NCI-H748 treated with DMSO at 0.1 percent for 48 hours (cell line): ENCODE measurements around the gene TAF1D.
"Not testable (repeated sequence)": the region's sequence is repeated elsewhere in the genome, so short reads cannot be mapped to it uniquely, and the experiment has no call there.

ENCODE experiments used
- DNase-seq: peaks from one replicate; lab custom pipeline; 2025; lab: John Stamatoyannopoulos, UW

The TAF1D gene

GRCh38 chr11:93747122-93747521 is 5.8 kb upstream of the TAF1D start:
- no peak for DNase-seq

- DNase-seq = no peak
These were observed 4.8 kb upstream of the TAF1D start for GRCh38 chr11:93746101-93746500.

GRCh38 chr11:93745005-93745755 is 3.9 kb upstream of the TAF1D start:
- DNase-seq = not testable (repeated sequence)

GRCh38 chr11:93744669-93745004 is 3.3 kb upstream of the TAF1D start:
- no peak for DNase-seq

GRCh38 chr11:93743291-93743690 is 2.0 kb upstream of the TAF1D start:
- DNase-seq = no peak

- DNase-seq = no peak
These were observed 559 bp upstream of the TAF1D start for GRCh38 chr11:93741882-93742226.

GRCh38 chr11:93740730-93741093 is 583 bp downstream of the TAF1D start:
- no peak for DNase-seq

- no peak for DNase-seq
These were observed 1.1 kb downstream of the TAF1D start for GRCh38 chr11:93740031-93740729.

- DNase-seq = no peak
These were observed 2.6 kb downstream of the TAF1D start for GRCh38 chr11:93738647-93739081.

GRCh38 chr11:93737904-93738612 is 3.2 kb downstream of the TAF1D start:
- DNase-seq = no peak

GRCh38 chr11:93736129-93736528 is 5.2 kb downstream of the TAF1D start:
- DNase-seq = no peak

GRCh38 chr11:93735627-93736026 is 5.7 kb downstream of the TAF1D start:
- DNase-seq = no peak

- DNase-seq = no peak
These were observed 6.7 kb downstream of the TAF1D start for GRCh38 chr11:93734427-93735222.

GRCh38 chr11:93733474-93733873 is 7.8 kb downstream of the TAF1D start:
- no peak for DNase-seq

- DNase-seq = no peak
These were observed 8.9 kb downstream of the TAF1D start for GRCh38 chr11:93732237-93732892.

- DNase-seq = no peak
These were observed 10.9 kb downstream of the TAF1D start for GRCh38 chr11:93730108-93731107.

- no peak for DNase-seq
These were observed 12.1 kb downstream of the TAF1D start for GRCh38 chr11:93729129-93729616.

- no peak for DNase-seq
These were observed 12.5 kb downstream of the TAF1D start for GRCh38 chr11:93728792-93729128.

GRCh38 chr11:93727985-93728791 is 13.1 kb downstream of the TAF1D start:
- DNase-seq = no peak

GRCh38 chr11:93724089-93724488 is 17.2 kb downstream of the TAF1D start:
- DNase-seq = no peak
